Caco-2 (cell line): ENCODE measurements around the gene CTH. TPM values are rescaled to one million over a fixed set of nuclear protein-coding genes. Genes with fewer than 3 reads are reported as not detected.
"Not testable (repeated sequence)": the region's sequence is repeated elsewhere in the genome, so short reads cannot be mapped to it uniquely, and the experiment has no call there.

Experiments
- BruUV-seq: library from RNA; stranded (reverse); fragments of 400-500 nt; replicated peaks from 2 replicates; lab custom pipeline; 2021; lab: Mats Ljungman, UMichigan
- CTCF ChIA-PET: fragments of 300-600 bp; sonication (Branson Sonifier 250); formaldehyde crosslinking; loops from one replicate; lab custom pipeline; 2022; ENCODE audit warnings: antibody characterized with exemption; lab: Charles Lee
- POLR2A ChIA-PET: fragments of 300-600 bp; sonication (Branson Sonifier 250); formaldehyde crosslinking; loops from one replicate; lab custom pipeline; 2022; ENCODE audit warnings: antibody characterized with exemption; lab: Charles Lee
- DNase-seq, 2 experiments: peaks; one replicate each; pipeline versions ENCODE4 v3.0.0 to v3.0.0-alpha.2; 2020 to 2022
- H3K27me3 ChIP-seq: replicated peaks from 2 replicates; pipeline ENCODE4 v1.6.0; 2011; ENCODE audit warnings: low read length; ENCODE audit not compliant: control insufficient read depth, insufficient read depth
- H3K36me3 ChIP-seq: 2 replicates; pipeline ENCODE4 v1.5.1; 2011; ENCODE audit warnings: low read length; ENCODE audit not compliant: control insufficient read depth, insufficient read depth
- H3K4me1 ChIP-seq: fragments of 250-450 bp; sonication (Bioruptor Pico); 2 replicates; pipeline ENCODE4 v1.5.1; 2020; ENCODE audit warnings: mild to moderate bottlenecking
- H3K4me3 ChIP-seq: 2 replicates; pipeline ENCODE4 v1.5.1; 2011; ENCODE audit warnings: low read depth, mild to moderate bottlenecking, control low read depth, low read length
- H3K9me3 ChIP-seq: fragments of 250-450 bp; sonication (Bioruptor Pico); 2 replicates; pipeline ENCODE4 v1.5.1; 2020; ENCODE audit warnings: mild to moderate bottlenecking, moderate library complexity
- H3K27ac Mint-ChIP-seq: one replicate; pipeline ENCODE4 v1.8.0; 2022; ENCODE audit warnings: mixed read lengths; ENCODE audit not compliant: unreplicated experiment
- H3K27me3 Mint-ChIP-seq: one replicate; pipeline ENCODE4 v1.8.0; 2022; ENCODE audit warnings: mixed read lengths; ENCODE audit not compliant: insufficient read depth, unreplicated experiment
- H3K36me3 Mint-ChIP-seq: one replicate; pipeline ENCODE4 v1.8.0; 2022; ENCODE audit warnings: mild to moderate bottlenecking, mixed read lengths; ENCODE audit not compliant: insufficient read depth, unreplicated experiment
- H3K4me1 Mint-ChIP-seq: one replicate; pipeline ENCODE4 v1.8.0; 2022; ENCODE audit warnings: low read depth, mixed read lengths; ENCODE audit not compliant: unreplicated experiment
- H3K4me3 Mint-ChIP-seq: one replicate; pipeline ENCODE4 v1.8.0; 2022; ENCODE audit warnings: mild to moderate bottlenecking, moderate library complexity, mixed read lengths; ENCODE audit not compliant: unreplicated experiment
- H3K9me3 Mint-ChIP-seq: one replicate; pipeline ENCODE4 v1.8.0; 2022; ENCODE audit warnings: mixed read lengths; ENCODE audit not compliant: unreplicated experiment
- intact Hi-C: fragments of 100-400 bp; cut with micrococcal nuclease; formaldehyde crosslinking; loops from one replicate; pipeline ENCODE4 v1.10.0; 2022; ENCODE audit not compliant: unreplicated experiment
- total RNA-seq: library from RNA; stranded (reverse); gene quantifications from 2 replicates; pipeline ENCODE4 v1.2.3, GENCODE V29; 2022
- TF ChIP-seq, protein P1 (sequence below), 2 experiments: fragments of 200-600 bp in 1 of 2; IDR thresholded peaks; 1 replicate in 1 of 2; 2 replicates in 1 of 2; pipeline versions ENCODE4 v1.5.1 to v1.8.0; 2011 to 2022; ENCODE audit warnings: antibody characterized with exemption in 1 of 2, control low read depth in 1 of 2, inconsistent platforms in 1 of 2, low read depth in 1 of 2, low read length in 1 of 2, mild to moderate bottlenecking in 1 of 2, moderate library complexity in 1 of 2; ENCODE audit not compliant: insufficient read depth in 1 of 2, severe bottlenecking in 1 of 2, unreplicated experiment in 1 of 2

Gene CTH
- total RNA-seq, 1 experiment from 2014 or later = 14.0 TPM

DNA sequence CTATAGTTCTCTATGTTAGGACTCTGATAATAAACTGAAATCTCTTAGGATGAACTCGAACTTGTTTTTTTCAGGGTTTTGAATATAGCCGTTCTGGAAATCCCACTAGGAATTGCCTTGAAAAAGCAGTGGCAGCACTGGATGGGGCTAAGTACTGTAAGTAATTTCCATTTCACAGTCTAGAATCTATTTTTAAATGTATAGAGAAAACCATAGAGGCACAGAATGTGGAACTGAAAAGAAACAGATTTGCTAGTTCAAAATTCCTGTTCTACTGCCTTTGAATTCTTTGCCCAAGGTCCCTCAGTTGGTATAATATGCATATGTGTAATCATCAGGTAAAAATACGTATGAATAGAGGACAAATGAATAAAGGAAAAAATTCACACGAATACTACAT lies 4.8 kb downstream of the CTH start:
- TF ChIP-seq, protein P1, sequence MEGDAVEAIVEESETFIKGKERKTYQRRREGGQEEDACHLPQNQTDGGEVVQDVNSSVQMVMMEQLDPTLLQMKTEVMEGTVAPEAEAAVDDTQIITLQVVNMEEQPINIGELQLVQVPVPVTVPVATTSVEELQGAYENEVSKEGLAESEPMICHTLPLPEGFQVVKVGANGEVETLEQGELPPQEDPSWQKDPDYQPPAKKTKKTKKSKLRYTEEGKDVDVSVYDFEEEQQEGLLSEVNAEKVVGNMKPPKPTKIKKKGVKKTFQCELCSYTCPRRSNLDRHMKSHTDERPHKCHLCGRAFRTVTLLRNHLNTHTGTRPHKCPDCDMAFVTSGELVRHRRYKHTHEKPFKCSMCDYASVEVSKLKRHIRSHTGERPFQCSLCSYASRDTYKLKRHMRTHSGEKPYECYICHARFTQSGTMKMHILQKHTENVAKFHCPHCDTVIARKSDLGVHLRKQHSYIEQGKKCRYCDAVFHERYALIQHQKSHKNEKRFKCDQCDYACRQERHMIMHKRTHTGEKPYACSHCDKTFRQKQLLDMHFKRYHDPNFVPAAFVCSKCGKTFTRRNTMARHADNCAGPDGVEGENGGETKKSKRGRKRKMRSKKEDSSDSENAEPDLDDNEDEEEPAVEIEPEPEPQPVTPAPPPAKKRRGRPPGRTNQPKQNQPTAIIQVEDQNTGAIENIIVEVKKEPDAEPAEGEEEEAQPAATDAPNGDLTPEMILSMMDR (IDR thresholded peaks at IDR 0.05; ENCODE audit: insufficient read depth in 1 of 2, low read depth in 1 of 2, low read length in 1 of 2, severe bottlenecking in 1 of 2, unreplicated experiment in 1 of 2) = no peak
- DNase-seq = no peak
- BruUV-seq = no TSS peak
- H3K4me3 ChIP-seq = no peak overlapping the region
- Mint-ChIP-seq H3K27ac (no peak overlapping the region), H3K9me3 (no peaks in the 10 kb centered on the region), H3K27me3 (no peaks in the 10 kb centered on the region), H3K4me3 (no peak overlapping the region), H3K4me1 (no peaks in the 10 kb centered on the region), H3K36me3 (peaks cover 6% of the 10 kb centered on the region)
- no peaks in the 10 kb centered on the region for H3K4me1 ChIP-seq
- CTCF ChIA-PET = no interaction called here
- no peaks in the 10 kb centered on the region for H3K36me3 ChIP-seq
- no peaks in the 10 kb centered on the region for H3K27me3 ChIP-seq
- POLR2A ChIA-PET = no interaction called here
- H3K9me3 ChIP-seq = no peaks in the 10 kb centered on the region
- intact Hi-C loops = loop anchor here (10.0 kb wide), 1 partner anchor 211 kb away; the partner anchor contains the start of gene LRRC40

DNA sequence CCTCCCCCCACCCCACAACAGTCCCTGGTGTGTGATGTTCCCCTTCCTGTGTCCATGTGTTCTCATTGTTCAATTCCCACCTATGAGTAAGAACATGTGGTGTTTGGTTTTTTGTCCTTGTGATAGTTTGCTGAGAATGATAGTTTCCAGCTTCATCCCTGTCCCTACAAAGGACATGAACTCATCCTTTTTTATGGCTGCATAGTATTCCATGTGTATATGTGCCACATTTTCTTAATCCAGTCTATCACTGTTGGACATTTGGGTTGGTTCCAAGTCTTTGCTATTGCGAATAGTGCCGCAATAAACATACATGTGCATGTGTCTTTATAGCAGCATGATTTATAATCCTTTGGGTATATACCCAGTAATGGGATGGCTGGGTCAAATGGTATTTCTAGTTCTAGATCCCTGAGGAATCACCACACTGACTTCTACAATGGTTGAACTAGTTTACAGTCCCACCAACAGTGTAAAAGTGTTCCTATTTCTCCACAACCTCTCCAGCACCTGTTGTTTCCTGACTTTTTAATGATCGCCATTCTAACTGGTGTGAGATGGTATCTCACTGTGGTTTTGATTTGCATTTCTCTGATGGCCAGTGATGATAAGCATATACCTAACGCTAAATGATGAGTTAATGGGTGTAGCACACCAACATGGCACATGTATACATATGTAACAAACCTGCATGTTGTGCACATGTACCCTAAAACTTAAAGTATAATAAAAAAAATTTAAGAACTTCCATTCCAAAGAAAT lies 8.1 kb downstream of the CTH start:
- DNase-seq, H3K27ac Mint-ChIP-seq, H3K4me3 ChIP-seq, H3K4me3 Mint-ChIP-seq, H3K27me3 Mint-ChIP-seq, BruUV-seq, H3K36me3 ChIP-seq, POLR2A ChIA-PET, H3K4me1 ChIP-seq, CTCF ChIA-PET, H3K36me3 Mint-ChIP-seq, H3K9me3 Mint-ChIP-seq, H3K4me1 Mint-ChIP-seq, H3K27me3 ChIP-seq, H3K9me3 ChIP-seq: not testable (repeated sequence)
- intact Hi-C loops = loop anchor here (10.0 kb wide), 1 partner anchor 214 kb away; the partner anchor contains the start of gene LRRC40

DNA sequence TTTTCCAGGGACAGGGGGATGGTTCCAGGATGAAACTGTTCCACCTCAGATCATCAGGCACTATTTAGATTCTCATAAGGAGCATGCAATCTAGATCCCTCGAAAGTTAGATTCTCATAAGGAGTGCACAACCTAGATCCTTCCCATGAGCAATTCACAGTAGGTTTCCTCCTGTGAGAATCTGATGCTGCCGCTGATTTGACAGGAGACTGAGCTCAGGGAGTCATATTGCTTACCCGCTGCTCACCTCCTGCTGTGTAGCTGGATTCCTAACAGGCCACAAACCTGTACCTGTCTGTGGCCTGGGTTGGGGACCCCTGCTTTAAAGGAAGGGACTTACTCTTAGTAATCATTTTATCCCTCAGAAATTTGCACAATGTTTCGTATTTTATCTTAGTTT lies 9.3 kb downstream of the CTH start:
- H3K27me3 Mint-ChIP-seq = no peaks in the 10 kb centered on the region
- H3K4me1 ChIP-seq = no peaks in the 10 kb centered on the region
- no peak for DNase-seq
- H3K9me3 Mint-ChIP-seq = no peaks in the 10 kb centered on the region
- no peaks in the 10 kb centered on the region for H3K4me1 Mint-ChIP-seq
- BruUV-seq = no TSS peak
- ChIA-PET POLR2A (no interaction called here), CTCF (interaction anchor here (0.7 kb wide), 1 partner anchor 189 kb away, joined by 3 read pairs; no protein-coding TSS in a partner anchor)
- no peak overlapping the region for H3K27ac Mint-ChIP-seq
- no peak overlapping the region for H3K4me3 ChIP-seq
- H3K27me3 ChIP-seq = no peaks in the 10 kb centered on the region
- H3K4me3 Mint-ChIP-seq = no peak overlapping the region
- H3K36me3 Mint-ChIP-seq = no peaks in the 10 kb centered on the region
- TF ChIP-seq, protein P1 (IDR thresholded peaks at IDR 0.05; ENCODE audit: insufficient read depth in 1 of 2, low read depth in 1 of 2, low read length in 1 of 2, severe bottlenecking in 1 of 2, unreplicated experiment in 1 of 2) = no peak
- intact Hi-C loops = no loop called here
- no peaks in the 10 kb centered on the region for H3K36me3 ChIP-seq
- H3K9me3 ChIP-seq = no peaks in the 10 kb centered on the region
